H9 (cell line): Measurements from ENCODE around the gene LPIN2. TPM values are rescaled to one million over a fixed set of nuclear protein-coding genes. Genes with fewer than 3 reads are reported as not detected.

ENCODE experiments used
- DNase-seq: peaks from one replicate; pipeline ENCODE4 v3.0.0-alpha.2; 2017
- H2AFZ ChIP-seq: one replicate; pipeline ENCODE4 v1.6.1; 2013; ENCODE audit warnings: mild to moderate bottlenecking, low read length, control low read depth, moderate library complexity
- H2AK5ac ChIP-seq: 2 replicates; pipeline ENCODE4 v1.6.1; 2013; ENCODE audit warnings: low read length, control low read depth, mixed read lengths; ENCODE audit not compliant: insufficient read length
- H2BK120ac ChIP-seq: one replicate; pipeline ENCODE4 v1.6.1; 2013; ENCODE audit warnings: low read depth, mild to moderate bottlenecking, low read length, control low read depth, inconsistent platforms; ENCODE audit not compliant: poor library complexity, severe bottlenecking
- H2BK12ac ChIP-seq: 2 replicates; pipeline ENCODE4 v1.6.1; 2013; ENCODE audit warnings: low read length, control low read depth, mixed read lengths, low read depth; ENCODE audit not compliant: insufficient read length
- H2BK15ac ChIP-seq: 2 replicates; pipeline ENCODE4 v1.6.1; 2013; ENCODE audit warnings: low read depth, low read length, control low read depth
- H2BK20ac ChIP-seq: one replicate; pipeline ENCODE4 v1.6.1; 2013; ENCODE audit warnings: low read depth, mild to moderate bottlenecking, low read length, control low read depth, inconsistent platforms; ENCODE audit not compliant: poor library complexity, severe bottlenecking
- H2BK5ac ChIP-seq: 2 replicates; pipeline ENCODE4 v1.6.1; 2013; ENCODE audit warnings: low read length, control low read depth, mixed read lengths; ENCODE audit not compliant: insufficient read length
- H3K14ac ChIP-seq: 2 replicates; pipeline ENCODE4 v1.6.1; 2013; ENCODE audit warnings: low read length, control low read depth; ENCODE audit not compliant: insufficient read depth
- H3K18ac ChIP-seq: 2 replicates; pipeline ENCODE4 v1.6.1; 2013; ENCODE audit warnings: low read depth, mild to moderate bottlenecking, mixed read lengths, low read length, control low read depth; ENCODE audit not compliant: insufficient read length
- H3K23ac ChIP-seq: 2 replicates; pipeline ENCODE4 v1.6.1; 2013; ENCODE audit warnings: low read length, control low read depth, mixed read lengths, low read depth; ENCODE audit not compliant: insufficient read length
- H3K23me2 ChIP-seq: 2 replicates; pipeline ENCODE4 v1.6.1; 2013; ENCODE audit warnings: low read depth, mild to moderate bottlenecking, mixed read lengths, low read length, control low read depth; ENCODE audit not compliant: insufficient read length, poor library complexity, severe bottlenecking
- H3K27ac ChIP-seq: 2 replicates; pipeline ENCODE4 v1.5.1; 2013; ENCODE audit warnings: low read length, control low read depth, mixed read lengths, low read depth; ENCODE audit not compliant: insufficient read length
- H3K27me3 ChIP-seq: 2 replicates; pipeline ENCODE4 v1.6.1; 2013; ENCODE audit warnings: low read length, control low read depth, inconsistent platforms; ENCODE audit not compliant: insufficient read depth
- H3K4ac ChIP-seq: 2 replicates; pipeline ENCODE4 v1.6.1; 2013; ENCODE audit warnings: low read depth, mild to moderate bottlenecking, control low read depth, inconsistent platforms, low read length, moderate library complexity
- H3K4me1 ChIP-seq: 2 replicates; pipeline ENCODE4 v1.6.1; 2013; ENCODE audit warnings: low read length, control low read depth, inconsistent platforms; ENCODE audit not compliant: insufficient read depth
- H3K4me2 ChIP-seq: 2 replicates; pipeline ENCODE4 v1.6.1; 2013; ENCODE audit warnings: low read length, control low read depth, mixed read lengths; ENCODE audit not compliant: insufficient read length, insufficient read depth
- H3K56ac ChIP-seq: 2 replicates; pipeline ENCODE4 v1.6.1; 2013; ENCODE audit warnings: low read depth, mild to moderate bottlenecking, mixed read lengths, low read length, control low read depth; ENCODE audit not compliant: insufficient read length
- H3K79me1 ChIP-seq: 2 replicates; pipeline ENCODE4 v1.6.1; 2013; ENCODE audit warnings: low read depth, mild to moderate bottlenecking, moderate library complexity, low read length, control low read depth, inconsistent platforms; ENCODE audit not compliant: insufficient read depth, poor library complexity, severe bottlenecking
- H3K79me2 ChIP-seq: 2 replicates; pipeline ENCODE4 v1.6.1; 2013; ENCODE audit warnings: low read length, control low read depth, inconsistent platforms; ENCODE audit not compliant: insufficient read depth
- H3K9ac ChIP-seq: 2 replicates; pipeline ENCODE4 v1.6.1; 2013; ENCODE audit warnings: low read length, control low read depth, mixed read lengths; ENCODE audit not compliant: insufficient read length; ENCODE audit errors: extremely low read depth
- H3K9me3 ChIP-seq: one replicate; pipeline ENCODE4 v1.6.1; 2013; ENCODE audit warnings: low read depth, low read length, inconsistent platforms; ENCODE audit not compliant: control insufficient read depth
- H3T11ph ChIP-seq: one replicate; pipeline ENCODE4 v1.6.1; 2013; ENCODE audit warnings: mild to moderate bottlenecking, low read length, control low read depth, inconsistent platforms
- H4K20me1 ChIP-seq: one replicate; pipeline ENCODE4 v1.6.1; 2013; ENCODE audit not compliant: control insufficient read depth, insufficient read length, insufficient read depth
- H4K5ac ChIP-seq: 2 replicates; pipeline ENCODE4 v1.6.1; 2013; ENCODE audit warnings: low read depth, mild to moderate bottlenecking, mixed read lengths, low read length, control low read depth; ENCODE audit not compliant: insufficient read length
- H4K8ac ChIP-seq: replicated peaks from 2 replicates; pipeline ENCODE4 v1.6.1; 2013; ENCODE audit warnings: low read length, control low read depth, mixed read lengths, low read depth; ENCODE audit not compliant: insufficient read length
- H4K91ac ChIP-seq: 2 replicates; pipeline ENCODE4 v1.6.1; 2013; ENCODE audit warnings: low read depth, mild to moderate bottlenecking, moderate library complexity, mixed read lengths, low read length, control low read depth; ENCODE audit not compliant: insufficient read length
- H3K27ac Mint-ChIP-seq, 3 experiments: 2 replicates in 2 of 3; 3 replicates in 1 of 3; pipeline ENCODE4 v1.8.0; 2020 to 2021; ENCODE audit warnings: mixed read lengths in 3 of 3, mild to moderate bottlenecking in 1 of 3, moderate library complexity in 1 of 3
- H3K27me3 Mint-ChIP-seq: 2 replicates; pipeline ENCODE4 v1.8.0; 2021; ENCODE audit warnings: low read depth, mild to moderate bottlenecking, moderate library complexity, mixed read lengths
- H3K36me3 Mint-ChIP-seq, 3 experiments: 2 replicates in 2 of 3; 3 replicates in 1 of 3; pipeline ENCODE4 v1.8.0; 2020 to 2021; ENCODE audit warnings: low read depth in 3 of 3, mixed read lengths in 3 of 3; ENCODE audit not compliant: insufficient read depth in 1 of 3
- H3K4me1 Mint-ChIP-seq, 2 experiments: 2 replicates each; pipeline ENCODE4 v1.8.0; 2020; ENCODE audit warnings: mixed read lengths in 2 of 2
- H3K4me3 Mint-ChIP-seq, 2 experiments: 2 replicates in 1 of 2; 3 replicates in 1 of 2; pipeline ENCODE4 v1.8.0; 2020 to 2021; ENCODE audit warnings: mild to moderate bottlenecking in 2 of 2, mixed read lengths in 2 of 2, moderate library complexity in 1 of 2
- H3K9me3 Mint-ChIP-seq, 2 experiments: 2 replicates in 1 of 2; 3 replicates in 1 of 2; pipeline ENCODE4 v1.8.0; 2020; ENCODE audit warnings: mild to moderate bottlenecking in 2 of 2, mixed read lengths in 2 of 2, moderate library complexity in 1 of 2
- CTCF ChIP-seq: fragments of 200-600 bp; sonication (generic); conservative IDR thresholded peaks from 3 replicates; pipeline ENCODE4 v1.8.0; 2021; ENCODE audit warnings: antibody characterized with exemption, mild to moderate bottlenecking
- WGBS: extraction: QIAGEN DNeasy Blood & Tissue Kit; methylation state at CpG from one replicate; pipeline ENCODE4 v1.1.7; 2013; ENCODE audit warnings: missing lambda C conversion rate, low lambda C conversion rate, mixed read lengths; ENCODE audit not compliant: insufficient read length; ENCODE audit errors: extremely low coverage; 5-methylcytosine and 5-hydroxymethylcytosine counted together
- total RNA-seq: library from RNA; stranded (reverse); gene quantifications from 2 replicates; pipeline ENCODE4 v1.2.1, GENCODE V29; 2021

The LPIN2 gene
- total RNA-seq, 1 experiment from 2014 or later = 9.2 TPM

GRCh38 chr18:2965797-2966196 is 47.1 kb downstream of the LPIN2 start:
- Histone ChIP-seq H3K14ac (no peak overlapping the region), H4K5ac (no peak overlapping the region), H3K27ac (no peak overlapping the region), H2BK120ac (no peak overlapping the region), H3K56ac (no peak overlapping the region), H3K4me2 (no peak overlapping the region), H3K27me3 (no peaks in the 10 kb centered on the region), H2AFZ (no peak overlapping the region), H2BK20ac (no peak overlapping the region), H4K20me1 (no peaks in the 10 kb centered on the region), H4K8ac (no peak overlapping the region), H3K23me2 (no peaks in the 10 kb centered on the region), H3K79me1 (no peaks in the 10 kb centered on the region), H3K9me3 (no peaks in the 10 kb centered on the region), H3K4me1 (peaks cover 3% of the 10 kb centered on the region; the same call in 1 of the 2 replicates), H2AK5ac (no peak overlapping the region), H3K79me2 (0 out of 2 replicates have a peak, but pooled peaks cover 2% of the 10 kb centered on the region), H3K9ac (no peak overlapping the region), H3K18ac (no peak overlapping the region), H3K23ac (no peak overlapping the region), H3T11ph (no peak overlapping the region), H2BK12ac (no peak overlapping the region), H4K91ac (no peak overlapping the region), H3K4ac (no peak overlapping the region), H2BK5ac (no peak overlapping the region), H2BK15ac (no peak overlapping the region)
- no CpG with 5 or more reads among the region's 4 CpGs for WGBS
- H3K4me3 Mint-ChIP-seq = no peak overlapping the region
- H3K4me1 Mint-ChIP-seq = peaks cover 28 to 29% of the 10 kb centered on the region in 2 experiments
- no peak for DNase-seq
- H3K9me3 Mint-ChIP-seq = no peaks in the 10 kb centered on the region
- no peak for TF ChIP-seq CTCF
- H3K27me3 Mint-ChIP-seq = no peaks in the 10 kb centered on the region
- H3K27ac Mint-ChIP-seq = no peak overlapping the region
- H3K36me3 Mint-ChIP-seq = no peaks in the 10 kb centered on the region
